GF-D8 (cell line): Measurements from ENCODE around the gene EGFR.

Experiments
- DNase-seq: peaks from one replicate; lab custom pipeline; 2025; lab: John Stamatoyannopoulos, UW

EGFR gene

DNA sequence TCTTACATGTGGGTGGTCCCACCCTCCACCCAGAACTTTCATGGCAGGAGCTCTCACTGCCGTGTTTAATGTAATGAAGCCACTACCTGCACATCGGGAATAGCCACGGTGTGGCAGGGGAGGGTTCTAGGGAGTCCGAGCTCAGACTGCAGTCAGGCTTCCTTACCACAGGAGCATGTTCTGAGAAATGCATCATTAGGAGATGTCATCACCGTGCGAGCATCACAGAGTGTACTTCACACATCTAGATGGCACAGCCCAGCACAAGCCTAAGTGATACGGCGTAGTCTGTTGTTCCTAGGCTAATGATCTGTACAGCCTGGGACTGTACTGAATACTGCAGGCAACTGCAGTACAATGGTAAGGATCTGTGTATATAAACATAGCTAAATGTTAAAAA, 193.4 kb downstream of the EGFR start:
- DNase-seq: no peak

DNA sequence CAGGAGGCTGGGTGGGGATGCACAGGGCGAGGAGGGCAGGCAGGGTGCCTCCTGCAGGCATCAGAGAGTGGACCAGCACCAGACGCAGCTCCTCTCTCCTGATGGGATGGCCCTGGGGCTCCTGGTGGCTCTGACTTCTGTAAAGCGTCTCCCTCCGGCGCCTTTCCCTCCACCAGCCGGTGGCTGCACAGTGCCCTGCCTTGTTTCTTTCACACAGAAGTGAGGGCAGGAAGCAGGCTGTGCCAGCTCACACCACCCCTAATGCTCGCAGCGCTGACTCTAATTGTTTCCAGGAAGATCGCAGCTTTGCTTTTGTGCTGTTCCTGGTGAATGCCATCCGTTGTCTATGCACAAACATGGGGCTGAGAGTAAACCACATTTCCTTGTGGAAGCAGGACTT, 194.0 kb downstream of the EGFR start:
- no peak for DNase-seq

DNA sequence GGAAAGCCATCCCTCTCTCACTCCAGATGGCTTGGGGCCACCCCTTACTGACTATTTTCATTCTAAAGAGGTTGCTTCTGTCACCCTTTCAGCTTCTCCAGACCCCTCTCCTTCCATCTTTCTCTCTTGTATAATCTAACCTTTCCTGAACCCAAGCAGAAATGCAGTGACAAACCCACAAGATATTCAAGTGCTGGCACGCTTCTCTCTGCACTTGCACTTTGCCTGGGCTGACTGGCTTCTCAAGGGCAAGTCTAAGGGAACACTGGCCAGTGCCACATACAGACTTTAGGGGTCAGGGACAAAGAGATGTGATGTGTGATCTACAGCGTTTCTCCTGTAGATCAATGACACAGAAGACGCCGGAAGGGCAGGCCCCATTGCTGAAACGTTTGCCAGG, 195.9 kb downstream of the EGFR start:
- no peak for DNase-seq

DNA sequence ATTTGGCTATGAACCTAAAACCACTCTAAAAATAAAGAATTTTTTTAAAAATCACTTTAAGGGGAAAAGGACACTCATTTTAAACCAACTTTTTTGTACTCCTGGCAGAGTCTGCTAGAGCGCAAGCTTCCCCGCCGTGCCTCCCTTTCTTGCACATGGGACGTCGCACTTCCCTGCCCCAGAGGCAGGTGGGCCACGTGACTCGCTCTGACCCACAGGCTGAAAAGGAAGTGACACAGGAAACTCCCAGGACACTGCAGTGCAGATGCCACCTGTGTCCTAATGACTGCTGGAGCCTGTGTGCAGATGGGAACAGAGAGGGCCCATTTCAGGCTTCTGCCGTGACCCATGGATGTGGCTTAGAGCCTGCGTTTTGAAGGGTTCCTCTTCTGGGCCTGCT, 204.2 kb downstream of the EGFR start:
- no peak for DNase-seq

DNA sequence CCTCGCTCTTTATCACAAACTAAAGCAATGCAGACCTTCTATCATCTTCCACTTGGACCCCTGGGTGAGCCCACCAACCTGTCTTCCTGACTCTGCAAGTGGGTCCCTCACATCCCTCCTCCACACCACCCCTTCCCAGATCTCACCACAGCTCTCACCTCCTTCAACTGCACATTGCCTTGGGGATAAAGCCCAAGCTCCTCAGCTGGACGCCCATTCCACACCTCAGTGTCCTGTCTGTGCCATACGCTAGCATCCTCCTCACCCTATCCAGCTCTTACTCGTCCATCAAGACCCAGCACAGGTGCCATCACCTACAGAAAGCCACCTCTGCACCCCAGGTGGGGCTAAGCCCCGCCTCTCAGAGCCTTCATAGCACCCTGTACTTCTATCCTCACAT, 205.3 kb downstream of the EGFR start:
- DNase-seq: no peak

DNA sequence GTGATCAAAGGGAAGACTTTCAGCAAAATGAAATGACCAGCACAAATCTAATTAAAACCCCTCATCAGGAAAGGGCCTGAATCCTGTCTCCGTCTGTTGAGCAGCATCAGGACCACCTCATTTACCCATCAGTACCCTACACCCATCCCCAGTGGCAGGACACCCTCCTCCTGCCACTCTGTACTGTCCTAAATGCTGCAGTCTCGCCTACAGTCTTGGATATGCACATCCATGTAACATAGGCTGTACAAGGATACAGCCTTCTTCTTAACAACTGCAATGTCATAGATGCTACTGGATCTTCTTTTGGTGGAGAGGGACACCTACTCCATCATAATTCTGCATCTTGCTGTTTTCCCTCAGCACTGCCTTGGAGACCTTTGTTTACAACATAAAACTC, 206.0 kb downstream of the EGFR start:
- no peak for DNase-seq

DNA sequence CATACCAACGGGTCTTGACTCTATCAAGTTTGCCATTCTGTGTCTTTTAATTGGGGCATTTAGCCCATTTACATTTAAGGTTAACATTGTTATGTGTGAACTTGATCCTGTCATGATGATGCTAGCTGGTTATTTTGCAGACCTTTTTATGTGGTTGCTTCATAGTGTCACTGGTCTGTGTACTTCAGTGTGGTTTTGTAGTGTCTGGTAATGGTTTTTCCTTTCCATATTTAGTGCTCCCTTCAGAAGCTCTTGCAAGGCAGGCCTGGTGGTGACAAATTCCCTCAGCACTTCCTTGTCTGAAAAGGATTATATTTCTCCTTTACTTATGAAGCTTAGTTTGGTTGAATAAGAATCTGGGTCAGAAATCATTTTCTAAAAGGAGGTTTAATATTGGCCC, 211.2 kb downstream of the EGFR start:
- DNase-seq: no peak

DNA sequence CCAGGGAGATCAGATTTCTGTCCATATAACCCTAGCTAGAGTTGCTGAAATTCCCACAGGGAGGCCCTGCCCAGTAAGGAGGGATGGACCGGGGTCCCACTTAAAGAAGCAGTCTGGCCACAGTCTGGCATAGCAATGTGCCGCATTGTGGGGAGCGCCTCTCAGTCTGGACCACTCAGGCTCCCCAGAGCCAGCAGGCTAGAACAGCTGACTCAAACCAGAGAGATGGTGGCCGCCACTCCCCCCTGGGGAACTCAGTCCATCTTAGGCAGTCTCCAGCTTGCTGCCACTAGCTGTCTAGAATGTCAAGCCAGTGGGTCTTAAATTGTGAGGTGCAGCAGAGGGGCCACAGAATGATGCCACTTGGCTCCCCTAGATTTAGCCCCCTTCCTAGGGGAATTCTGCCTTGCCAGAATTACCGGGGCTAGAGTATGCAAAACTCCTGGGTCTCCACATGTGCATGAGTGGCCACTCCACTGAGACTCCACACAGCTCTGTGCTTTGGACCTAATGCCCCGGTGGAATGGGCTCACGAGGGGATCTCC, 213.0 kb downstream of the EGFR start:
- no peak for DNase-seq

DNA sequence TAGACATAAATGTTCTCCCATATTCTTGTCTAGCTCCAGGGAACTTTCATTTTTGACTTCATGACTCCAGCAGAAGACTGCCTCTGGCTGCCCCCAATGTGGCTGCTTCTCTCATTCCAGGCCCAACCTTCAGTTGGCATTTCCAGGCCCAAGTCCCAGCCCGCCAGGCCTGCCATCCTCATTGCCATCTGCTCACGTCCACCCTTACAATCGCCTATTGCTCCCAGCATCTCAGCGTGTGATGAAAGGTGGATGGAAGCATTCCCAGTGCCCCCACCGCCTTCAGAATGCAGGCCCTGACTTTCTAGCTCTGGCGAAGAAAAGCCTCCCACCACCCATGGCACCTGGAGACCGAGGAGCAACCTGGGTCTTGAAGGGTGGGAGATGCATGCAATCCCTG, 214.2 kb downstream of the EGFR start:
- no peak for DNase-seq

DNA sequence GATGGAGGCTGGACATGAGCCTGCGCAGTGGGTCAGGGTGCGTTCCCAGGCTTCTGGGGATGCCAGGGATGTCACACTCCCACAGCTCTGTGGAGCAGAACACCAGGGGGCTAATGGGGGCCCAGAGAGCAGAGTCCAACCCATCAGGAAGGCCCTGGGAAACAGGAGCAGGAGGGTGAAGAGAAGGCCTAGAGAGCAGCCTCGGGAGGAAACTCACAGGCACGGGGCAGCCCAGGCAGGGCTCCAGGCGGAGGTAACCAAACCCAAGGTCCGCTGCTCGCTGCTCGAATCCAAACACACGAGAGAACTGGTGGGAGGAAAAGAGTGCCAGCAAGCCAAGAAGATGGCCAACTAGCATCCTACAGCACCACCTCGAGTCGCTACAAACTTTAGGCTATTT, 215.6 kb downstream of the EGFR start:
- DNase-seq: no peak

DNA sequence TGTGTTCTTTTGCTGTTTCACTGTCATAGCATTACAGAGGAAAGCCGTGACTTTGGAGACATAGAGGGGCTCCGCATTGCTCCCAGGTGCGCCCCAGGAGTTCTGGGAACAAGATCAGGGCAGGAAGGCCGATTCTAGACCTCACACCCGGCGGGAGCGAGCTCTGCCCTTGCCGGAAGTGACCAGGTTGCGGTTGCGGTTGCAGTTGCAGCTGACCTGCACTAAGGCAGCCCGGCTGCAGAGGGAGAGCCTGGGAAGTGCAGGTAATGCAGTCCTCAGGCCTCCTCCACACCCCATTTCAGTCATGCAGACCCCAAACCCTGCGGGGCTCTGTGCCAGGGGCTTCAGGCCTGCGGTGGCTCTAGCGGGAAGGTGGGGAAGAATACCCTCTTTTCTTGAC, 216.3 kb downstream of the EGFR start:
- no peak for DNase-seq

DNA sequence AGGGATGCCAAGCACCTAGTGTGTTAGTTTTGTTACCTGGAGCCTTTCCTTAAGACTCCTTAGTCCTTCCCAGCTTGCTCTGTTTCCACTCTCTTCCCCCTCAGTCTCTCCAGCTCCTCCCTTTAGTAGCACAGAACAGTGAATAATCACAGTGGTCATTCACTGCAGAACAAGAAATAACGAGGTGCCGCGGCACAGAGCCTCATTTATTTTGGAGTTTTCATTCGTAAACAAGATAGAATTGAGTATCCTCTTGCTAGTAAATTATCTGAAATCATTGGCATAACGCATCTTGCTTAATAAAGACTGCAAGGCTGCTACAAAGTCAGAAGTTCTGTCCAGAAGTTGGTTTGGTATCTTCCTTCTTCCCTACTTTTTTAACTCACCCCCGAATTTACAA, 217.0 kb downstream of the EGFR start:
- DNase-seq: no peak

DNA sequence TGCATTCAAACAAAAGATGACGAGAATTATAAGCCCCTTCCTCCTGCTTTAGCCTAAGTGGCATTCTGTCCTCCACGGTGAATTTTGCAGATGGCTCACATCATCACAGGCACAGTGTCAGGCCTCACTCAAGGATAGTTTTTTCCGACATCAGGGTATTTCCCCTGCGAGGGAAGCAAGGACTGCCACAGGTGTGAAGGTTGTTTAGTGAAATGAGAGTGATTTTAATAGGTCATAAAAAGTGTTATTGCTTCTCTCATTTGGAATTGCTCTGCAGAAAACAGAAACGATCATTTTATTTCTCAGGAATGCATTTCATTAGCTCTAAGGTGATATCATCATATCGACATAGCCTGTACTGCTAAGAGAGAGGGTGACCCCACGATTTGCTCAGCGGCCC, 217.7 kb downstream of the EGFR start:
- DNase-seq: no peak

DNA sequence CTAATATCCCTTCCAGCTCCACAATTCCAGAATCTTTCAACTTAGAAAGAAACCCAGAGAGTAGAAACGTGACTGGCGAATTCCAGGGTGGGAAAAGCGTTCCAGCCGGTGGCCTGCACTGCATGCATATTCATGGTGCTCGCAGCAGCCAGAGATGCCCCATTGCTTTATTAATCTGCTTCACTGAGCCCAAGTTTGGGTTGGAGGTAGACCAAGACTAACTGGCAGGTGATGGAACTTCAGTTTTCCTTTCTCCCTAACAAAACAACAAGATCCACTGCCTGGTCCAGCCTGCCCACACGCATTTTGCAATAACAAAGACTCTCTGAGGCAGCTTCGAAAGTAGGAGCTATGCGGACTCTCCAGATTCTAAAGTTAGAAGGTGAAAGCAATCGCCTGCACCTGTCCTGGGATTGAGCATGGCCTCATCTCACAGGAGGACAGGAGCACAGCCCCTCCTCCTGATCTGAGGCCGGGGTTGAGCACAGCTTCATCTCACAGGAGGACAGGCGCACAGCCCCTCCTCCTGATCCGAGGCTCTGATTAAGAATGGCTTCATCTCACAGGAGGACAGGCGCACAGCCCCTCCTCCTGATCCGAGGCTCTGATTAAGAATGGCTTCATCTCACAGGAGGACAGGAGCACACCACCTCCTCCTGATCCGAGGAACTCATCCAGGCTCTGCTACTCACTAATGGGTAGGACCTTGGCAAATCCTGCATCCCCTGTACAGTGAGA, 218.5 kb downstream of the EGFR start:
- no peak for DNase-seq

DNA sequence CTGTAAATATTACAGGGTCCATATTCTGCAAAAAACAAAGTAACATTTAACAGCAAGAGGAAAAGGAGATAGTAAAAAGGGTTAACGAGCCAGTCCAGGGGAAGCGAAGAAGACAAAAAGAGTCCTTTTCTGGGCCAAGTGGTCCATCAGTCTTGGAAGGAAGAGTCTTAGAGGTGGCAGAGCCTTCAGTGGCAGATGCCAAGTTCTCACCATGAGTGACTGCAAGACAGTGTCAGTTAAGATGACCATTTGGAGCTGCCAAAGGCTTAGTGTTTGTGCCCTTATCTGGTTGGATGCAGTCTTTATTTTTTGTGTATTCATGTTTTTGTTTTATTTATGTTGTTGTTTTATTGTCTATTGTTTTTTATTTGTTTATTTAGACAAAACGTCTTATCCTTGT, 220.6 kb downstream of the EGFR start:
- no peak for DNase-seq

DNA sequence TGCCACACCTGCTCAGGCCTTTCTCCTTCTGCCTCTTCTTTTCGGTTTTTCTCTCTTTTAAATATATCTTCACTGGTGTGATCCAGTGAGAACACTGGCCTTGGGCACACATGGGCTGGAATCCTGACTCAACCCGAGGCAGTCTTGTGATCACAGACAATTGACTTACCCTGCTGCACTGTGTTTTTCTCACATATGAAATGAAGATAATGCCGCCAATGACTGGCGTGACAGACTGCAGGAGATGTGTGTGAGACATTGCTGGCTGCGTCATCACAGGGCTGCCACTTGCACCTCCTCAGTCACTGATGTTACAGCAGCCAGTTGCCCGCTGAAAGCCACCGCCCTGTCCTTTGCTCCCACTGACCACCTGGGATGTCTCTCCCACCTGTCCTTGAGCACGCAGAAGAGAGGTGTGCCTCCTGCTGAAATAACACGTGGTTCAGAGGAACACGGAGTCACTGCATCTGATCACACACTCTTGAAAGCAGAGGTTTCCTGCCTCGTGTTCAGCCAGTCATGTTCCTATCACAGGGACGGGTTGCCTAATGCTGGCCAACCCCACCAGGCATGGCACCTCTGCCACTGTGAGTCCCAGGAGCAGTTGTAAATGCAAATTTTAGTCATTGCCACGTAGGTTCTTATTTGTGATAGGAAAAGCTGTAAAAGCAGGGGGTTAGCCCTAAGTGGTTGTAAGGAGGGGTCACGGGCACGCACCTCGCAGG, 221.8 kb downstream of the EGFR start:
- DNase-seq: no peak

DNA sequence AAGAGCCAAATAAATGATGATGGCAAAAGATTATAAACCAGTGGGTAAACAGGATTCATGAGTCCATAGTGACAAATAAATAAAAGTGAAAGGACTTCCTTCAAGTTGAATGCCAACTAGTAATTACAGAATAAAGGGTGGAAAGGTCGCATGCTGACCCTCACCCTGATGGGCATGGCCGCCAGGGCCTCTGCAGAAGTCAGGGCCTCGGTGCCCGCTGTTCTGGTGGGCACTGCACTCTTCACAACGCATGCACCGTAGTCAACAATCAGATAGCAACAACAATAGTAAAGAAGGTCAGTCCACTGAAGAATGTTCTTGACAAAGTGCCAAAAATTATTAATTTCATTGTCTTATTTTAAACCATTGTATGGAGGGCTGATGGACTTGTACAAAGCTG, 223.1 kb downstream of the EGFR start:
- no peak for DNase-seq

DNA sequence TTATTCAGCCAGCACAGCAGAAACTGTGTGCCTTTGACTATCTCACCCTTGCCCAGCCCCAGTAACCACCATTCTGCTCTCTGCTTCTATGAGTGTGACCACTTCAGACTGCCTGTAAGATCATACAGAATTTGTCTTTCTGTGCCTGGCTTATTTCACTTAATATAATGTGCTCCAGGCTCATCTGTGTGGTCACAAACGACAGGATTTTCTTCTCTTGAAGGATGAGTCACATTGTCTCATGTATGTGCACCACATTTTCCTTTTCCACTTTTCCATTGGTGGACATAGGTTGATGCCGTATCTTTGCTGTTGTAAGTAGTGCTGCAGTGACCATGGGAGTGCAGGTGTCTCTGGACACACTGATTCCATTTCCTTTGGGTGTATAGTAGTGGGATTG, 223.8 kb downstream of the EGFR start:
- no peak for DNase-seq

DNA sequence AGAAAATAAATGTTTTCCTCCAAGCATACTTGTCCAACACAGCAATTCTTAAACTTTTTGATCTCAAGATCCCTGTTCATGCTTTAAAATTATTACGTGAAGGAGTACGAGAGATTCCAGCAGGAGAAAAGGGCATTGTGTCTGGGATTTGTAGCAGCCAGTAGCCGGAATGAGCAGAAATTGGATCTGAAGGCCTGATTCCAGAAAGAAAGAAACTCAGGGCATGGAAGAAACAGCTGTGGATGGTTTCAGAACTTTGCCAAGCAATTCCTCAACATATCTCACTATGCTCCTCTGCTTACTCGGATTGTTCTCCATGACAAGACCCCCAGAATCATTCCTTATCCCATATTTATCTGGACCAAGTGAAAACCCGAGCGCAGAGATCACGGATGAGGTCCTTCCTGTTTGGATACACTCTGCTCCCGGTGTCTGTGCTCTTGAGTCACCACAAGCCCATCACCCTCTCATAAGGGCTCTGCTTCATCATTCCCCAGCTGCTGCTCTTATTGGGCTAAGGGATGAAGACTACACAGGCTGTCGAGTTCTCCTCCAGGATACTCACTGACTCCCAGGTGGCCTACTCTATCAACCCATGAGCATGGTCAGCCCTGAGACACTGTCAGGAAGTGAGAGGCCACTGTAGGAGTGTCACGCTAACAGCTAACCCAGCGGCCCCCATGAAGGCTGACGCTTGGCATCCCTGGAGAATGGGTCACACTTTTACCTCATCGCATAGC, 225.4 kb downstream of the EGFR start:
- no peak for DNase-seq

DNA sequence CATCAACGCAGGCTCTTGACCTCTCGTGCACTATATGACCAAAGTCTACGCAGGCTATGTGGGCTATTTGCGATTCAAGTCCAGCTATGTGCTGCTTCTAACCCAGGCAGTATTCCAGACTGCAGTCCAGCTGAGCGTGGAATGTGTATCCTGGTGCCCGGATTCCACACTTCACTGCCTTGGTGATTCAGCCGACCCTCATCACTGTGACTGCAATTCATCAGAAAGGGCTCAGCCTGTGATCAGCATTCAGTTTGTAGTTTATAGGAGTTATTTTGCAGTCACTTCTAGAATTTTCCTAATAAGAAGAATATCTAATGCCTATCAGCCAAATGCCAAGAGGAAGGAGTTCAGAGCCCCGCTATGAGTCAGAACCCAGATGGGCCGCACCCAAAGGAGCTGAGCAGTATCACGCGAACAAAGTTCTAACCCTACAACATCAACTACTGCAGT, 226.5 kb downstream of the EGFR start:
- DNase-seq: no peak

DNA sequence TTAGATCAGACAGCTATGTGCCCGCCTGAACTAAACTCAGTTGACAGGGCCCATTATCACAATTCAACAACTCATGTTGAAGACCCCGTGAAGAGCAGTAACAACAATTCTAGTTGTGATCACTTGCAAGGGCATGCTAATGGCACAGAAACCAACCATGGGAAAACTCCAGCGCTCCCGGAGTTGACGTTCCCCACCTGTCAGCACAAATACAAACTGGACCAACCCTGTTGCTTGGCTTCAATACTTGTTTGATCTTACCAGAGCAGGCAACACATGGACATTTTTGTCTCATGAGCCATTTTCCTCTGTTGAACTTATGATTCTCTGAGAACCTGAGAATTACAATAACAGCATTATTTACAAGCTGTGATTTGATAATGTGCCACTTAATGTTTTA, 227.4 kb downstream of the EGFR start:
- no peak for DNase-seq

DNA sequence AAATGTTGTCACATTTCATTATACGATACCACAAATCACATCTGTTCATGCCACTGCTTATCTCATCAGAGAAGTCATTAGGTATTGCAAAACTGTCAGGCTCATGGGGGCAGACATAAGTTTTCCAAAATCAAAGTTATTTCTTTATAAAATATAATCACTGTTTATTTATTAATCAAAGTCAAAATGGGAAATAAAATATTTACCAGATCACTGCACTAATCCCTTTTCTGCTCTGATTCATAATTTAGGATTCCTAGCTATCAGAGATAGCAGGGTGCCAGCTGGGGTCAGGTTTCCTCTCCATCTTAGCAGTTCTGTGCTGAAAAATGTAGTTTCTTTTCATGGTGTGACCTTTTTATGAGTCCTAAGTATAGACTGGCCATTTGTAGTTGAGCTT, 228.6 kb downstream of the EGFR start:
- no peak for DNase-seq

DNA sequence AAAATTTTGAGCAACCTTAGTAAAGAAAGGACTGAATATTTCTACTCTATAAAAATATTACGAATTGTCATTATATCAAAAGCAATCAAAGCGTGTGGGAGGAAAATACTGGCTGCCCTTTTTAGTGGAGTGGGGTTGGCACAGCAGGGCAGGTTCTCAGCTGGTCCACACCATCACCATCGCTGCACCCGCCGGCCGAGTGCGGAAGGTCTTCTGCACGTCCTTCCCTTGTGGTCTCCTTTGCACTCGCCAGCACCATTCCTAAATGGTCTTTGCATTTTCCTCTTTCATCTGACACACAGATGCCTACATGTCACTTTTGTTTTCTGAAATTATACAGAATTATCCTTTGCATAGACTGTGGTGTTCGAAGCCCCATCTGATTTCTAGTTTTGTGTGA, 229.7 kb downstream of the EGFR start:
- no peak for DNase-seq
